HCT116 (cell line): ENCODE measurements around the gene FAM76B. TPM values are rescaled to one million over a fixed set of nuclear protein-coding genes. Genes with fewer than 3 reads are reported as not detected.

Experiments used
- ATAC-seq: fragments of 200-7000 bp; cut with Tn5 transposase; 2 replicates; pipeline ENCODE4 v1.9.1; 2020; ENCODE audit warnings: mild to moderate bottlenecking, moderate library complexity
- BruUV-seq: library from RNA; stranded (reverse); fragments of 400-500 nt; replicated peaks from 2 replicates; lab custom pipeline; 2021; lab: Mats Ljungman, UMichigan
- CTCF ChIA-PET: fragments of 300-600 bp; sonication (Branson Sonifier 250); formaldehyde crosslinking; loops from one replicate; lab custom pipeline; 2021; ENCODE audit warnings: antibody characterized with exemption; lab: Charles Lee
- POLR2A ChIA-PET: fragments of 300-600, 350-600 bp; sonication (Branson Sonifier 250); formaldehyde crosslinking; loops from one replicate; lab custom pipeline; 2021; ENCODE audit warnings: antibody characterized with exemption; lab: Charles Lee
- RAD21 ChIA-PET, 2 experiments: fragments of 300-600 bp; sonication (Branson Sonifier 250); formaldehyde crosslinking; loops; one replicate each; lab custom pipeline; 2023; ENCODE audit warnings: low total read pairs in 2 of 2; ENCODE audit not compliant: uncharacterized antibody in 2 of 2, unreplicated experiment in 2 of 2, low non-redundant PET in 1 of 2; lab: Charles Lee
- DNase-seq: peaks from one replicate; pipeline ENCODE4 v3.0.0-alpha.2; 2010; ENCODE audit warnings: low read depth, low spot score
- H2AFZ ChIP-seq: fragments of 200-600 bp; shearing (Covaris generic), sonication (generic); 2 replicates; pipeline ENCODE4 v1.6.1; 2017; ENCODE audit warnings: low read depth, mixed run types, mixed read lengths, antibody characterized with exemption, low read length; ENCODE audit not compliant: poor library complexity, severe bottlenecking
- H3K27ac ChIP-seq: 2 replicates; pipeline ENCODE4 v1.5.1; 2012; ENCODE audit warnings: low read depth, low read length
- H3K27me3 ChIP-seq: fragments of 200-600 bp; sonication (generic); 2 replicates; pipeline ENCODE4 v1.6.1; 2016; ENCODE audit warnings: mixed run types, low read length, mixed read lengths; ENCODE audit not compliant: insufficient read depth
- H3K36me3 ChIP-seq, 2 experiments: fragments of 200-500 bp in 1 of 2; fragments of 200-600 bp in 1 of 2; sonication (Bioruptor generic) in 1 of 2; sonication (generic) in 1 of 2; 2 replicates each; pipeline versions ENCODE4 v1.5.1 to v1.6.1; 2014 to 2016; ENCODE audit warnings: low read length in 2 of 2, inconsistent platforms in 1 of 2, mixed read lengths in 1 of 2, mixed run types in 1 of 2; ENCODE audit not compliant: insufficient read depth in 2 of 2, control insufficient read depth in 1 of 2
- H3K4me1 ChIP-seq, 2 experiments: fragments of 200-600 bp in 1 of 2; sonication (generic) in 1 of 2; 2 replicates each; pipeline versions ENCODE4 v1.5.1 to v1.6.1; 2012 to 2017; ENCODE audit warnings: low read length in 2 of 2, inconsistent platforms in 1 of 2, mild to moderate bottlenecking in 1 of 2, mixed read lengths in 1 of 2, mixed run types in 1 of 2, moderate library complexity in 1 of 2; ENCODE audit not compliant: insufficient read depth in 2 of 2, control insufficient read depth in 1 of 2
- H3K4me2 ChIP-seq: fragments of 200-600 bp; sonication (generic); 2 replicates; pipeline ENCODE4 v1.6.1; 2017; ENCODE audit warnings: mixed run types, low read length, mixed read lengths
- H3K4me3 ChIP-seq, 2 experiments: fragments of 200-600 bp in 1 of 2; sonication (generic) in 1 of 2; replicated peaks in 1 of 2; 2 replicates each; pipeline ENCODE4 v1.5.1; 2011 to 2016; ENCODE audit warnings: low read length in 2 of 2, control low read depth in 1 of 2, low read depth in 1 of 2, mild to moderate bottlenecking in 1 of 2, mixed read lengths in 1 of 2, mixed run types in 1 of 2
- H3K79me2 ChIP-seq: fragments of 200-600 bp; sonication (generic); 2 replicates; pipeline ENCODE4 v1.6.1; 2017; ENCODE audit warnings: mild to moderate bottlenecking, mixed run types, low read length, moderate library complexity, mixed read lengths; ENCODE audit not compliant: insufficient read depth
- H3K9ac ChIP-seq: fragments of 200-600 bp; sonication (generic); 2 replicates; pipeline ENCODE4 v1.6.1; 2016; ENCODE audit warnings: low read length, mixed read lengths
- H3K9me2 ChIP-seq: fragments of 200-600 bp; sonication (generic), shearing (Covaris generic); 2 replicates; pipeline ENCODE4 v1.6.1; 2017; ENCODE audit warnings: mixed run types, mild to moderate bottlenecking, moderate library complexity; ENCODE audit not compliant: insufficient read depth
- H3K9me3 ChIP-seq, 2 experiments: fragments of 200-500 bp in 1 of 2; fragments of 200-600 bp in 1 of 2; sonication (Bioruptor generic) in 1 of 2; sonication (generic) in 1 of 2; 2 replicates each; pipeline ENCODE4 v1.6.1; 2014 to 2017; ENCODE audit warnings: low read length in 2 of 2, mixed read lengths in 2 of 2, inconsistent platforms in 1 of 2, low read depth in 1 of 2, mild to moderate bottlenecking in 1 of 2, mixed run types in 1 of 2, moderate library complexity in 1 of 2; ENCODE audit not compliant: control insufficient read depth in 1 of 2, insufficient read depth in 1 of 2
- H4K20me1 ChIP-seq: fragments of 200-600 bp; sonication (generic), shearing (Covaris generic); 2 replicates; pipeline ENCODE4 v1.6.1; 2017; ENCODE audit warnings: mixed run types, mild to moderate bottlenecking, moderate library complexity; ENCODE audit not compliant: insufficient read depth
- CEBPB ChIP-seq: IDR thresholded peaks from 2 replicates; pipeline ENCODE4 v1.6.1; 2012; ENCODE audit warnings: low read depth
- EGR1 ChIP-seq: IDR thresholded peaks from 2 replicates; pipeline ENCODE4 v1.6.1; 2012; ENCODE audit warnings: low read depth
- ELF1 ChIP-seq: IDR thresholded peaks from 2 replicates; pipeline ENCODE4 v1.6.1; 2012; ENCODE audit warnings: low read depth, borderline replicate concordance
- EZH2phosphoT487 ChIP-seq: fragments of 200-600 bp; IDR thresholded peaks from 2 replicates; pipeline ENCODE4 v1.6.1; 2018; ENCODE audit warnings: antibody characterized with exemption, borderline replicate concordance
- FOSL1 ChIP-seq: IDR thresholded peaks from 2 replicates; pipeline ENCODE4 v1.6.1; 2012; ENCODE audit warnings: low read depth
- POLR2A ChIP-seq: IDR thresholded peaks from 2 replicates; pipeline ENCODE4 v1.7.0; 2011; ENCODE audit warnings: borderline replicate concordance; ENCODE audit not compliant: insufficient read depth, insufficient read length; ENCODE audit errors: extremely low read depth
- POLR2AphosphoS5 ChIP-seq: IDR thresholded peaks from 2 replicates; pipeline ENCODE4 v1.6.1; 2011; ENCODE audit warnings: mild to moderate bottlenecking, low read depth, low read length, moderate library complexity
- SIN3A ChIP-seq: IDR thresholded peaks from 2 replicates; pipeline ENCODE4 v1.6.1; 2012; ENCODE audit warnings: low read depth
- SP1 ChIP-seq: IDR thresholded peaks from 2 replicates; pipeline ENCODE4 v1.6.1; 2012; ENCODE audit warnings: low read depth
- TCF7L2 ChIP-seq: IDR thresholded peaks from 2 replicates; pipeline ENCODE4 v1.7.0; 2011; ENCODE audit warnings: borderline replicate concordance, inconsistent platforms; ENCODE audit not compliant: insufficient read depth, insufficient read length; ENCODE audit errors: extremely low read depth
- ZFX ChIP-seq: fragments of 450-650 bp; IDR thresholded peaks from 2 replicates; pipeline ENCODE4 v1.6.1; 2017
- intact Hi-C: fragments of 100-400 bp; cut with micrococcal nuclease; formaldehyde crosslinking; loops from 2 replicates; pipeline ENCODE4 v1.10.0; 2022
- total RNA-seq: library from RNA; stranded (reverse); gene quantifications from one replicate; pipeline ENCODE4 v1.2.1, GENCODE V29; 2021; ENCODE audit not compliant: unreplicated experiment
- TF ChIP-seq, protein P1 (sequence below): IDR thresholded peaks from 2 replicates; pipeline ENCODE4 v1.6.1; 2012
- TF ChIP-seq, protein P2 (sequence below): IDR thresholded peaks from 2 replicates; pipeline ENCODE4 v1.6.1; 2012
- TF ChIP-seq, protein P3 (sequence below): IDR thresholded peaks from 2 replicates; pipeline ENCODE4 v1.6.1; 2012; ENCODE audit warnings: low read depth

The FAM76B gene
- total RNA-seq, 1 experiment from 2014 or later = 27.5 TPM

DNA sequence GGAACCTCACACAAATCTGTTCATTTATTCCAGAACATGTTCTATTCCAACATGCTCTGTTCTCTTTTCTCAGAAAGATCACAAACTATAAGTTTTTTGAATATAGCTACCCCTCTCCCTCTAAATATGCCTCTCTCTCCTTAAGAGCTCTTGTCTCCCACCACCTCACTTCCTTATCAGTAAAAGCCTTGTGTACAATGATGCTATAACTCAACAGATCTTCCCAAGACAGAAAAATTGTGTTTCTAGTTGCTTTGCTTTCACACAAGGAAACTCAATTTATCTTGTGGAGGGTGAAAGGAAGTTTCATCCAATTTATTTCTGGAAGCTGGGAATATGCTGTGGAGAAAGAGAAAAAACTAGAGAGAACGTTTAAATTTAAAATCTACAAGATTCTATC lies 64.4 kb downstream of the FAM76B start (continued):
- TF ChIP-seq EZH2phosphoT487 = no peak
- TF ChIP-seq, protein P1, sequence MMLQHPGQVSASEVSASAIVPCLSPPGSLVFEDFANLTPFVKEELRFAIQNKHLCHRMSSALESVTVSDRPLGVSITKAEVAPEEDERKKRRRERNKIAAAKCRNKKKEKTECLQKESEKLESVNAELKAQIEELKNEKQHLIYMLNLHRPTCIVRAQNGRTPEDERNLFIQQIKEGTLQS = no peak
- TF ChIP-seq ELF1 = no peak
- TF ChIP-seq POLR2AphosphoS5 = no peak
- TF ChIP-seq POLR2A = no peak
- TF ChIP-seq, protein P2, sequence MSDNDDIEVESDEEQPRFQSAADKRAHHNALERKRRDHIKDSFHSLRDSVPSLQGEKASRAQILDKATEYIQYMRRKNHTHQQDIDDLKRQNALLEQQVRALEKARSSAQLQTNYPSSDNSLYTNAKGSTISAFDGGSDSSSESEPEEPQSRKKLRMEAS = no peak
- TF ChIP-seq SIN3A = no peak
- no peak for TF ChIP-seq ZFX

DNA sequence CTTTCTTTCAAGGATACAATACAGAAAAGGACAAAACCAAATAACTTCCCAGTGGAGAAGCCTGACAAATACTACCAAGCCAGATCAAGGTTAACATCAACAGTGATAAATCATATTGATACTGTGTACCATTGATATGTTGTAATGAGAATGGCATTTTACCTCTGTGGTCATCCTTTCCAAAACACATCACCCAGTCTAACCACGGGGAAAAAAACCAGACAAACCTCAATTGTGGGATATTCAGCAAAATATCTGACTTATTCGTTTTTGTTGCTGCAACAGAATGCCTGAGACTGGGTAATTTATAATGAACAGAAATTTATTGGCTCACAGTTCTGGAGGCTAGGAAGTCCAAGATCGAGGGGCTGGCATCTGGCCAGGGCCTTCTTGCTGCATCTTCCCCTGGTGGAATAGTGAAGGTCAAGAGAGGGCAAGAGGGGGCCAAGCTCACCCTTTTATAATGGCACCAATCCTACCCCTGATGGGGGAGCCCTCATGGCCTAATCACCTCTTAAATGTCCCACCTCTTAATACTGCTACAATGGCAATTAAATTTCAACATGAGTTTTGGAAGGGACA lies 66.1 kb downstream of the FAM76B start:
- DNase-seq = no peak
- CTCF ChIA-PET = no interaction called here

More for the DNA sequence above, 66.1 kb downstream of the FAM76B start:
- Histone ChIP-seq H3K27me3 (0 out of 2 replicates have a peak, but pooled peaks cover 10% of the 10 kb centered on the region), H3K79me2 (no peaks in the 10 kb centered on the region), H3K27ac (no peak overlapping the region), H3K4me2 (no peak overlapping the region), H3K4me1 (no peaks in the 10 kb centered on the region), H3K9me2 (no peaks in the 10 kb centered on the region), H3K36me3 (no peaks in the 10 kb centered on the region), H3K4me3 (no peak overlapping the region), H3K9ac (no peak overlapping the region), H3K9me3 (no peaks in the 10 kb centered on the region), H2AFZ (no peak overlapping the region), H4K20me1 (no peaks in the 10 kb centered on the region)
- no peak for ATAC-seq
- BruUV-seq = no TSS peak
- intact Hi-C loops = no loop called here
- TF ChIP-seq, protein P3, sequence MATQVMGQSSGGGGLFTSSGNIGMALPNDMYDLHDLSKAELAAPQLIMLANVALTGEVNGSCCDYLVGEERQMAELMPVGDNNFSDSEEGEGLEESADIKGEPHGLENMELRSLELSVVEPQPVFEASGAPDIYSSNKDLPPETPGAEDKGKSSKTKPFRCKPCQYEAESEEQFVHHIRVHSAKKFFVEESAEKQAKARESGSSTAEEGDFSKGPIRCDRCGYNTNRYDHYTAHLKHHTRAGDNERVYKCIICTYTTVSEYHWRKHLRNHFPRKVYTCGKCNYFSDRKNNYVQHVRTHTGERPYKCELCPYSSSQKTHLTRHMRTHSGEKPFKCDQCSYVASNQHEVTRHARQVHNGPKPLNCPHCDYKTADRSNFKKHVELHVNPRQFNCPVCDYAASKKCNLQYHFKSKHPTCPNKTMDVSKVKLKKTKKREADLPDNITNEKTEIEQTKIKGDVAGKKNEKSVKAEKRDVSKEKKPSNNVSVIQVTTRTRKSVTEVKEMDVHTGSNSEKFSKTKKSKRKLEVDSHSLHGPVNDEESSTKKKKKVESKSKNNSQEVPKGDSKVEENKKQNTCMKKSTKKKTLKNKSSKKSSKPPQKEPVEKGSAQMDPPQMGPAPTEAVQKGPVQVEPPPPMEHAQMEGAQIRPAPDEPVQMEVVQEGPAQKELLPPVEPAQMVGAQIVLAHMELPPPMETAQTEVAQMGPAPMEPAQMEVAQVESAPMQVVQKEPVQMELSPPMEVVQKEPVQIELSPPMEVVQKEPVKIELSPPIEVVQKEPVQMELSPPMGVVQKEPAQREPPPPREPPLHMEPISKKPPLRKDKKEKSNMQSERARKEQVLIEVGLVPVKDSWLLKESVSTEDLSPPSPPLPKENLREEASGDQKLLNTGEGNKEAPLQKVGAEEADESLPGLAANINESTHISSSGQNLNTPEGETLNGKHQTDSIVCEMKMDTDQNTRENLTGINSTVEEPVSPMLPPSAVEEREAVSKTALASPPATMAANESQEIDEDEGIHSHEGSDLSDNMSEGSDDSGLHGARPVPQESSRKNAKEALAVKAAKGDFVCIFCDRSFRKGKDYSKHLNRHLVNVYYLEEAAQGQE = no peak
- TF ChIP-seq, protein P1 = no peak
- TF ChIP-seq EGR1 = no peak
- TF ChIP-seq SP1 = no peak
- TF ChIP-seq TCF7L2 = no peak
- TF ChIP-seq POLR2A = no peak
- TF ChIP-seq CEBPB = no peak
- no peak for TF ChIP-seq FOSL1
- RAD21 ChIA-PET = no interaction called here
- POLR2A ChIA-PET = no interaction called here
